NCI-H510A treated with DMSO at 0.1 percent for 48 hours (cell line): Measurements from ENCODE around the gene TMEM203.

Source experiments
- DNase-seq: peaks from one replicate; lab custom pipeline; 2025; lab: John Stamatoyannopoulos, UW

Gene TMEM203

DNA sequence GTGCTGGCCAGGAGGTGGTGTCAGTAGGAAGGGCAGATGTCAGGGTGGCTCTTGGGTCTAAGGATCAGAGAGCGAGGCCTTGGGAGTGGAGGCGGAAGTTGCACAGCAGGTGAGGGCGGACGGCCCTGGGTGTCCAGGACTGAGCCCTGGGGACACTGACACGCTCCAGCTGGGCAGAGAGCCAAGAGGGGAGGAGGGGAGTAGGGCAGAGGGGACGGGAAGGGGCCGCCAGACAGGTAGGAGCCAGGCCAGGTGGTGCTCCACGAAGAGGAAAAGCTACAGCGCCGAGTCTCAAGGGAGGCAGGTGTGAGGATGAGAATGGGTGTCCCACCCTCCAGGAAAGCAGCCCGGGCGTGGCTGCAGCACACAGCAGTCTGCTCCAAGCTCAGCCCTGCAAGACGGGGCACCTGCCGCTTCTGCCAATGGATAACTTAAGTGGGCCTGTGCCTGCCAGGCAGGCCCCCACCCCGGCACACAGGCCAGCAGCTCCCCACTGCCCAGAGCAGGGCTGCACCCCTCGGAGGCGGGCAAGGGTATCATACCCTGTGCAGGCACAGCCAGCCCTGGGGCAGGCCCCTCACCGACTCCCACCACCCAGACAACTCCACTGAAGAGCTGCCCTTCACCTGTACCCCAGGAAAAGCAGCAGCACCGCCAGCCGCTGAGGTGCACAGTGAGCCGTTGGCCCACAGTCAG lies 9.8 kb downstream of the TMEM203 start:
- peak; percentile 94 for DNase-seq

GRCh38 chr9:137194909-137195308 lies 10.5 kb downstream of the TMEM203 start:
- DNase-seq, result peak; percentile 75

GRCh38 chr9:137194388-137194787 lies 11.1 kb downstream of the TMEM203 start:
- no peak for DNase-seq

GRCh38 chr9:137193771-137194170 lies 11.7 kb downstream of the TMEM203 start:
- DNase-seq, result no peak

GRCh38 chr9:137192859-137193258 lies 12.6 kb downstream of the TMEM203 start:
- no peak for DNase-seq

DNA sequence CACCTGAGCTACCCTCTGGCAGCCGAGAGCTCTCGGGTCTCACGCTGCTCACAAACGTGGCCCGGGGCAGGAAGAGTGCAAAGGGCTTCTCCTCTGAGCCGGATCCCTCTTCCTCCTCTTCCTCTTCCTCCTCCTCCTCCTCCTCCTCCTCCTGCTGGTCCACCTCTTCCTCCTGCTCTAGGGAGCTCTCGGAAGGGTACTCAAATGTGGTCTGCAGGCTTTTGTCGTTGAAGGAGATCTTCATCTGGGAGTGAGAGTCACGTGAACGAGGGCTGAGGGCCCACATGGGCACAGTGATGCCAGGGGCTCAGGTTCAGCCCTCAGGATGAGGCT lies 13.0 kb downstream of the TMEM203 start:
- DNase-seq, result no peak

DNA sequence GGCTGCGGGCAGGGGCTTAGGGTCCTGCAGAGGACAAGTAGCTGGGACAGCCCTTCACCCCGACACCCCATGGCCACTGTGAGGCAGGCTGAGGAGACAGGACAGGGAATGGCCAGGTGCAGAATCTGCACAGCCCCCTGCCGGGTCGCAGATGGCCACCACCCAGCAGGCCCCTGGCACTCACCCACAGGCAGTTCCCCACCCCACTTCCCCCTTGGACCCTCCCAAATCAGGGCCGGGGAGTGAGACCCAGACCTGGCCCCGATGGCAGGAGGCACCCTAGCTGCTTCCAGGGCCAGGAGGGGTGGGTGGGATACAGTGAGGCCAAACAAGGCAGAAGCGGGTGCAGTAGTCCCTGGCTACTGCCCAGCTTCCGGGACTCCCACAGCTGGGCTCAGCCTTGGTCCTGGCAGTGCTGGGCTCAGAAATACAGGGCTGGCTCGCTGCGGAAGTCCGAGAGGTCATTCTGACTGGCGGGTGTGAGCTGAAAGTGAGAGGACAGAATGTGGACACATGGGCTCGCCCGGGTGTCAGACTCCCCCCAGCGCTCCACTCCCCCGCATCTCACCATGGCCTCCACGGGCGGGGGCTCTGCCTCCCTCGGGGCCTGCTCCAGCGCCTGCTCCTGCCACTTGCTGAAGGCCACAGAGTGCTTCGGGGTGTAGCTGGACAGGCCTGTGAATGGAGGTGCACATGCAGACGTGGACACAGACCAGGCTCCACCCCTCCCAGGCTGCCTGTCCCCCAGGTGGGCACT lies 13.6 kb downstream of the TMEM203 start:
- DNase-seq, result no peak

DNA sequence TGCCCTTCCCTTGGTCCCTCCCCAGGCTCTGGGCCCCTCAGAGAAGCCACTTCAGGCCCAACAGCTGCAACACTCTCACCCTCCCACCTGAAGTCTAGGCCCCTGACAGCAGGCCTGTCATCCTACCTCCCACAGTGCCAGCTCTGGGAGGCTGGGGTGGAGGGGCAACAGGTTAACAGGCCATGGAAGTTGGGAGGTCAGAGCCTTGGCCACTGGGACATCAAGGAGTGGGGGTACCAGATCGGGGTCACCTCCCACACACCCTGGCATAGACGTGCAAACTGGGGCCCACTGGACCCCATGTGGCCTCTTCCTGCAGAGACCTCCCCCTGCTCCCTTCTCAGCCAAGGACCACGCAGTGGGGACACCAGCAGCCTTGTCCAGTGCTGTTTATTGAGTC lies 14.2 kb downstream of the TMEM203 start:
- DNase-seq, result no peak

DNA sequence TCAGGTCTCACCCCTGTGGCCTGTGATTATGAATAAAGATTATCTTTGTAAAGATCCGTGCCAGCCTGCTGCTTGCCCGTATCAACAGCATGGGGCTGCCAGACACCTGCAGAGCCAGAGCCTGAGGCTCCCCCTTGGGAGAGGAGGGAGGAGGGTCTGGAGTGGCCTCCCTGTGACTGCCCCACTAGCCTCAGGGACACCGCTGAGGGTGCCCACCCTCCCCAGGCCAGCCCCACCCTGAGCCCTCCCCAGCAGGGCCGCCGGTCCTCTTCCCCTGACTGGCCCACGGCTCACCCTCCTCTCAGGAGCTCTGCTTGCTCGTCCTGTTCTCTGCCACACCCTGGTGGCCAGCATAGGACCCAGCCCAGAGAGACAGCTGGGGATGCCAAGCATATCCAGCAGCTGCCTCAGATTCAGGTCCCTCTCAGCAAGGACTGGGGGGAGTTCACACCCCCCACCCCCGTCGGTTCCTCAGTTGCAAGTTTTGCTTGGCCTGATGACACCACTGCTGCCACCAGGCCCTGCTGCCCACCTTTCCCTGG lies 15.1 kb downstream of the TMEM203 start:
- no peak for DNase-seq

- DNase-seq, result no peak
Measured at GRCh38 chr9:137189297-137190295, 15.9 kb downstream of the TMEM203 start.

- peak; percentile 87 for DNase-seq
Measured at GRCh38 chr9:137188490-137189296, 16.8 kb downstream of the TMEM203 start, which contains the start of the genes ANAPC2 and SSNA1. TSS of gene ANAPC2 (minus strand) at chr9:137188560. CDS start at chr9:137188532, 28 bp downstream. TSS of gene SSNA1 (plus strand) at chr9:137188676. CDS start at chr9:137188727, 51 bp downstream.

GRCh38 chr9:137188086-137188489 lies 17.4 kb downstream of the TMEM203 start:
- no peak for DNase-seq

DNA sequence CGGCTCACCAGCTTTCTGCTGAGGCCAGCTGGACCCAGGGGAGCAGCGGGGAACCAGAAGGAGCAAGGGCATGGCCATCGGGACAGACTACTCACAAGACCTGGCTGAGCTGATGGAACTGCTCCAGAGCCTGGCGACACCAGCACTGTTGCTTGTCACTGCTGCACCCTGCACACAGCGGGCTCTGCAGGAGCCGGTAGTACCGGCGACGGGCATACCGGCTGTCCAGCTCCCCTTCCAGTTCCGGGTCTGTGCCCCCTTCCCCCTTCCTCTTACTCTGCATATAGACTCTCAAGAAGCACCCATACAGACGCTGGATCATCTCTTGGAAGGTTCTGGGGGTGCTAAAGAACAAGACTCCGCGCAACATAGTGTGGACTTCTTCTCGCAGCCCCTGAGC lies 18.1 kb downstream of the TMEM203 start:
- DNase-seq, result no peak

DNA sequence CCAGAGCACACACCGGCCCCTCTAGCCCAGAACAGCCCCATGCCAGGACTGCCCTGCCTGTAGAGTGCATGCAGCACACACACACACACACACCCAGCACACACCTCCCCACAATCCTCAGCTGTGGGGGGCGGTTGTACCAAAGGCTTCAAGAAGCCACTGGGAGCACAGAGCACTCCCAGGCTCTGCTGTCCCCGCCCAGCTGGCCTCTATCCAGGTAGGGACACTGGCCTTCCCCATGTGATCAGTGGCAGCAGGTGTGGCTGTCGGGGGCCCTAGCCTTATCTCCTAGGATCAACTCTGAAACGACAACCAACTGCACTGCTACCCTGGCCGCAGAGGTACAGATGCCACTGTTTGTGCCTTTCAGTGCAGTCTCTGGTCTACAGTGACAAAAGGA lies 19.1 kb downstream of the TMEM203 start:
- no peak for DNase-seq

DNA sequence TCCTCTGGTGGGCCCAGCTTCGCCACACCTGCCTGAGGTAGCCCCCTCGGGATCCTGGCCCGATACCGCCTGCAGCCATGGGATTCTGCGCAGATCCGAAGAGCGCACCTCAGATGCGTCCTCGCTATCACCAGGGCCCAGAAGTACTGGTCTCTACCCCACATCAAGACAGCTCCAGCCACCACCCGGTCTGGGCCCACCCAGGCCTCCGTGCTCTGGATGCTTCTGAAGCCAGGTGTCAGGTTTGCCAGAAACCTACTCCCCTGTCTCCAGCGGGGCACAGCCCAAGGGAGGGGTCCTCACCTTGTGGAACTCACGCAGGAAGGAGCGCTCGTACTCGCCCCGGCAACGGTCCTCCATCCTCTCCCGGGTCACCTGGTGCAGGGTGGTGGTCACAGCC lies 19.5 kb downstream of the TMEM203 start:
- no peak for DNase-seq

DNA sequence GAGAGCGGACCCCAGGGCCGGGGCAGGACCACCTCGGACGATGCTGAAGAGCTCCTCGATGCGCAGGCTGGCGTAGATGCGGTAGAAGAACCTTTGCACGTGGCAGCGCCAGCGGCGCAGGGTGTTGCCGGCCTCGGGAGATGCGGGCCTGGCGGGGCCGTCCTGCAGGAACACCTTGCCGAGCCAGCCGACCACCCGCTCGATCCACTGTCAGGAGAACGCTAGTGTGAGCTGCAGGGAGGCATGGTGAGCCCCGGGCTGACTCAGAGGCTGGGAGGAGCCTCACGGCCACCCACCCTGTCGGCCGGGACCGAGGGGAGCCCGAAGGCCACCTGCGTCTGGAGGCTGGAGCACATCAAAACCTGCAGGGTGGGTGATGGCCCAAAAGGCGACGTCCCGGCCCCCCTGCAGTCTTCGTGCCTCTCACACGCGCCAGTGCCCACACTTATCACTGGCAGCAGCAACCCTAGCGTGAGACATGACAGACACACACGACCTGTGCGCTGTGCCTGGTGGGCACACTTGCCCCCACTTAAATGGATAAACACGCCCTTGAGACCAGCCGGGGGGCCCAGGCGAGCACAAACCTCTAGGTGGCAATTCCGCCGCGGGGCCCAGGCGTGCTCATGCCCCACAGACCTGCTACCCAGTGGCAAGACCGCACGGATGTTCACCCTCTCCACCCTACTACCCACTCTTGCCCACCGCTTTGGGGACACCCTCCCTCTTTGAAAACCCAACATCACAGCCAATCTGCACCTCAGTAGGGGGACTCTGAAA lies 20.4 kb downstream of the TMEM203 start:
- DNase-seq, result no peak

GRCh38 chr9:137183980-137184595 lies 21.4 kb downstream of the TMEM203 start:
- DNase-seq, result no peak

DNA sequence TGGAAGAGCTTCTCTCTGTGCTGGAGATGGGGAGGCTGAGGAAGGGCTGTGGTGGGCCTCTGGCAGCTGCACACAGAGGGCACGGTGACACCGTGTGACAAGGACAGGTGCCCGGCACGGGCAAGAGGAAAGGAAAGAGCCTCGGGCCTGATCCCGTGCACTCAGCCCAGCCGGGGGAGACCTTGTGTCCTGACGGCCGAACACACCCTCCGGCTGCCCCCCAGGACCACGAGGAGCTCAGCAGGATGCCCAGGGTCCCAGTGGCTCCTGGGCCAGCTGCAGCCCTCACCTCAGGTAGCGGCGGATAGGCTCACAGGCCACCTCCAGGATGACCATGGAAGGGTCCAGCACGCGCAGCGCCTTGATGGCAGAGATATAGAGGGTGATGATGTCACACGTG lies 22.6 kb downstream of the TMEM203 start:
- no peak for DNase-seq

- no peak for DNase-seq
Measured at GRCh38 chr9:137181680-137182079, 23.8 kb downstream of the TMEM203 start.

DNA sequence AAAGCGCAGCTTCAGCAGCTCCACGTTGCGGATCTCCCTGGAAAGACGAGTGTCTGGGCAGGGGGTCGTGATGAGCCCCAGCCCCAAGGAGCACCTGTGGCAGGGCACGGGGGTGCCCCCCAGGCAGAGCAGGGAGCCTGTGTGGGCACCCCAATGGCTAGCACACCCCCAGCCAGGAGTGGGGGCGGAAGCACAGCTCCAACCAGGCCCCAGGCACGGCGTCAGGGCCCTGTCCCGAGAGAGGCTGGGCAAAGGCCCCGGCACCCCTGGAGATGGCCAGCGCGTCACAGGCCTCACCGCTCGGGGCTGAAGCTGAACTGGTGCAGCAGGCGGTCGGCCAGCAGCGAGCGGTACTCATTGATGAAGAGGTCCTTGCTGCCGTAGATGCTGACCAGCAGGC lies 25.0 kb downstream of the TMEM203 start:
- DNase-seq, result no peak
